Esophagus squamous epithelium (tissue), 4 donors: Measurements from ENCODE around the gene LRRC3C.

Experiments
- CTCF ChIP-seq, 6 experiments: fragments of 450-650 bp in 4 of 6; fragments of 200-600 bp in 2 of 6; sonication (generic) in 2 of 6; IDR thresholded peaks; one replicate each; pipeline ENCODE4 v1.5.1; 2016 to 2019; ENCODE audit warnings: antibody characterized with exemption in 6 of 6, mild to moderate bottlenecking in 4 of 6, moderate library complexity in 4 of 6
- POLR2A ChIP-seq, 4 donors: fragments of 450-650 bp; IDR thresholded peaks; one replicate each; pipeline ENCODE4 v1.6.1; 2017; ENCODE audit warnings: antibody characterized with exemption in 4 of 4, mild to moderate bottlenecking in 4 of 4, moderate library complexity in 3 of 4

GRCh38 chr17:39908789-39909352 lies 18.7 kb upstream of the LRRC3C start:
- TF ChIP-seq POLR2A (IDR thresholded peaks at IDR 0.05) (no peak), CTCF (IDR thresholded peaks at IDR 0.05) (no peak)
